A673 (cell line): ENCODE measurements around the gene TMEM178A.

ENCODE experiments used
- EZH2 ChIP-seq: fragments of 200-600 bp; sonication (generic); IDR thresholded peaks from 2 replicates; pipeline ENCODE4 v1.6.1; 2017; ENCODE audit warnings: borderline replicate concordance, low read depth, mild to moderate bottlenecking, mixed read lengths, antibody characterized with exemption, low read length; ENCODE audit not compliant: poor library complexity, severe bottlenecking
- TF ChIP-seq, protein P1 (sequence below): fragments of 300-800, 200-600 bp; sonication (generic); conservative IDR thresholded peaks from 2 replicates; pipeline ENCODE4 v1.5.1; 2017; ENCODE audit warnings: low read depth, mild to moderate bottlenecking, antibody characterized with exemption, low read length, moderate library complexity, mixed read lengths

GRCh38 chr2:39762448-39762847 lies 96.7 kb downstream of the TMEM178A start:
- TF ChIP-seq, protein P1, sequence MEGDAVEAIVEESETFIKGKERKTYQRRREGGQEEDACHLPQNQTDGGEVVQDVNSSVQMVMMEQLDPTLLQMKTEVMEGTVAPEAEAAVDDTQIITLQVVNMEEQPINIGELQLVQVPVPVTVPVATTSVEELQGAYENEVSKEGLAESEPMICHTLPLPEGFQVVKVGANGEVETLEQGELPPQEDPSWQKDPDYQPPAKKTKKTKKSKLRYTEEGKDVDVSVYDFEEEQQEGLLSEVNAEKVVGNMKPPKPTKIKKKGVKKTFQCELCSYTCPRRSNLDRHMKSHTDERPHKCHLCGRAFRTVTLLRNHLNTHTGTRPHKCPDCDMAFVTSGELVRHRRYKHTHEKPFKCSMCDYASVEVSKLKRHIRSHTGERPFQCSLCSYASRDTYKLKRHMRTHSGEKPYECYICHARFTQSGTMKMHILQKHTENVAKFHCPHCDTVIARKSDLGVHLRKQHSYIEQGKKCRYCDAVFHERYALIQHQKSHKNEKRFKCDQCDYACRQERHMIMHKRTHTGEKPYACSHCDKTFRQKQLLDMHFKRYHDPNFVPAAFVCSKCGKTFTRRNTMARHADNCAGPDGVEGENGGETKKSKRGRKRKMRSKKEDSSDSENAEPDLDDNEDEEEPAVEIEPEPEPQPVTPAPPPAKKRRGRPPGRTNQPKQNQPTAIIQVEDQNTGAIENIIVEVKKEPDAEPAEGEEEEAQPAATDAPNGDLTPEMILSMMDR: no peak
- no peak for TF ChIP-seq EZH2
